PC-9 (cell line): ENCODE data around the gene TCEANC2. TPM values are rescaled to one million over a fixed set of nuclear protein-coding genes. Genes with fewer than 3 reads are reported as not detected.
"Not testable (repeated sequence)": the region's sequence is repeated elsewhere in the genome, so short reads cannot be mapped to it uniquely, and the experiment has no call there.

ENCODE experiments used
- BruUV-seq: library from RNA; stranded (reverse); fragments of 400-500 nt; replicated peaks from 2 replicates; lab custom pipeline; 2021; lab: Mats Ljungman, UMichigan
- CTCF ChIA-PET: fragments of 300-600 bp; sonication (Branson Sonifier 250); formaldehyde crosslinking; loops from one replicate; lab custom pipeline; 2022; ENCODE audit warnings: antibody characterized with exemption; lab: Charles Lee
- POLR2A ChIA-PET: fragments of 300-600 bp; sonication (Branson Sonifier 250); formaldehyde crosslinking; loops from one replicate; lab custom pipeline; 2022; ENCODE audit warnings: antibody characterized with exemption; ENCODE audit not compliant: unreplicated experiment; lab: Charles Lee
- DNase-seq, 2 experiments: peaks; one replicate each; pipeline versions ENCODE4 v3.0.0 to v3.0.0-alpha.2; 2015 to 2022; ENCODE audit warnings: mixed read lengths in 1 of 2
- H2AFZ ChIP-seq: fragments of 200-600 bp; sonication (generic); 2 replicates; pipeline ENCODE4 v1.8.1; 2017; ENCODE audit warnings: antibody characterized with exemption
- H3F3A ChIP-seq: fragments of 200-600 bp; sonication (generic); 2 replicates; pipeline ENCODE4 v1.8.1; 2017; ENCODE audit warnings: antibody characterized with exemption, mild to moderate bottlenecking, low read depth; ENCODE audit not compliant: insufficient read depth
- H3K27ac ChIP-seq: fragments of 200-600 bp; sonication (generic); 2 replicates; pipeline ENCODE4 v1.6.1; 2016; ENCODE audit warnings: mixed run types
- H3K27me3 ChIP-seq: fragments of 200-600 bp; sonication (generic); 2 replicates; pipeline ENCODE4 v1.6.1; 2016; ENCODE audit warnings: low read depth, mixed run types; ENCODE audit not compliant: insufficient read depth
- H3K36me3 ChIP-seq: fragments of 200-600 bp; sonication (generic); 2 replicates; pipeline ENCODE4 v1.6.1; 2016; ENCODE audit warnings: low read depth, mixed run types
- H3K4me1 ChIP-seq: fragments of 200-600 bp; sonication (generic); replicated peaks from 2 replicates; pipeline ENCODE4 v1.6.1; 2016; ENCODE audit warnings: mixed run types; ENCODE audit not compliant: insufficient read depth
- H3K4me2 ChIP-seq: fragments of 200-600 bp; sonication (generic); 2 replicates; pipeline ENCODE4 v1.6.1; 2017; ENCODE audit warnings: mixed run types
- H3K4me3 ChIP-seq: fragments of 200-600 bp; sonication (generic); 2 replicates; pipeline ENCODE4 v1.6.1; 2016; ENCODE audit warnings: mixed run types
- H3K79me2 ChIP-seq: fragments of 200-600 bp; sonication (generic); 2 replicates; pipeline ENCODE4 v1.6.1; 2017; ENCODE audit warnings: low read depth, mixed run types
- H3K9me2 ChIP-seq: fragments of 200-600 bp; sonication (generic); 2 replicates; pipeline ENCODE4 v1.8.1; 2017; ENCODE audit warnings: mild to moderate bottlenecking; ENCODE audit not compliant: insufficient read depth
- H3K9me3 ChIP-seq: fragments of 200-600 bp; sonication (generic); 2 replicates; pipeline ENCODE4 v1.8.1; 2016; ENCODE audit warnings: low read depth; ENCODE audit not compliant: insufficient read depth
- H4K20me1 ChIP-seq: fragments of 200-600 bp; sonication (generic); 2 replicates; pipeline ENCODE4 v1.8.1; 2017; ENCODE audit not compliant: insufficient read depth
- CTCF ChIP-seq: fragments of 200-600 bp; sonication (generic); conservative IDR thresholded peaks from 2 replicates; pipeline ENCODE4 v1.6.1; 2017; ENCODE audit warnings: mixed run types, antibody characterized with exemption, mild to moderate bottlenecking, moderate library complexity
- EZH2 ChIP-seq: fragments of 200-600 bp; sonication (generic); IDR thresholded peaks from 2 replicates; pipeline ENCODE4 v1.8.0; 2017; ENCODE audit warnings: antibody characterized with exemption, low read depth
- intact Hi-C: fragments of 100-400 bp; cut with micrococcal nuclease; formaldehyde crosslinking; loops from one replicate; pipeline ENCODE4 v1.10.0; 2022; ENCODE audit not compliant: unreplicated experiment
- total RNA-seq: library from RNA; stranded (reverse); gene quantifications from 2 replicates; pipeline ENCODE4 v1.2.3, GENCODE V29; 2021

The TCEANC2 gene
- total RNA-seq, 1 experiment from 2014 or later = 11.5 TPM

- CTCF ChIA-PET = no interaction called here
- H3K36me3 ChIP-seq = no peaks in the 10 kb centered on the region
- POLR2A ChIA-PET = no interaction called here
- no peak overlapping the region for H2AFZ ChIP-seq
- H3K4me1 ChIP-seq = no peaks in the 10 kb centered on the region
- no peaks in the 10 kb centered on the region for H3K27me3 ChIP-seq
- H3K4me3 ChIP-seq = no peak overlapping the region
- no peaks in the 10 kb centered on the region for H3K9me2 ChIP-seq
- H3K79me2 ChIP-seq = no peaks in the 10 kb centered on the region
- no peaks in the 10 kb centered on the region for H3F3A ChIP-seq
- intact Hi-C loops = no loop called here
- no peaks in the 10 kb centered on the region for H3K9me3 ChIP-seq
- no peak for TF ChIP-seq EZH2
- TF ChIP-seq CTCF = no peak
- no peak overlapping the region for H3K4me2 ChIP-seq
- TSS peak; percentile 12 for BruUV-seq
- H3K27ac ChIP-seq = no peak overlapping the region
- H4K20me1 ChIP-seq = no peaks in the 10 kb centered on the region
- DNase-seq = no peak
Measured at GRCh38 chr1:54099061-54099610, 45.7 kb downstream of the TCEANC2 start.

- H3K4me1 ChIP-seq = no peaks in the 10 kb centered on the region
- no TSS peak for BruUV-seq
- H4K20me1 ChIP-seq = no peaks in the 10 kb centered on the region
- no peak overlapping the region for H3K27ac ChIP-seq
- H3K9me3 ChIP-seq = no peaks in the 10 kb centered on the region
- no peak overlapping the region for H3K4me3 ChIP-seq
- ChIA-PET POLR2A (no interaction called here), CTCF (no interaction called here)
- no peaks in the 10 kb centered on the region for H3K36me3 ChIP-seq
- TF ChIP-seq CTCF (no peak), EZH2 (no peak)
- H3K4me2 ChIP-seq = no peak overlapping the region
- intact Hi-C loops = no loop called here
- H3K79me2 ChIP-seq = no peaks in the 10 kb centered on the region
- no peak for DNase-seq
- H3K9me2 ChIP-seq = no peaks in the 10 kb centered on the region
- H3F3A ChIP-seq = no peaks in the 10 kb centered on the region
- H3K27me3 ChIP-seq = no peaks in the 10 kb centered on the region
- no peak overlapping the region for H2AFZ ChIP-seq
Measured at GRCh38 chr1:54100500-54100899, 47.1 kb downstream of the TCEANC2 start.

DNA sequence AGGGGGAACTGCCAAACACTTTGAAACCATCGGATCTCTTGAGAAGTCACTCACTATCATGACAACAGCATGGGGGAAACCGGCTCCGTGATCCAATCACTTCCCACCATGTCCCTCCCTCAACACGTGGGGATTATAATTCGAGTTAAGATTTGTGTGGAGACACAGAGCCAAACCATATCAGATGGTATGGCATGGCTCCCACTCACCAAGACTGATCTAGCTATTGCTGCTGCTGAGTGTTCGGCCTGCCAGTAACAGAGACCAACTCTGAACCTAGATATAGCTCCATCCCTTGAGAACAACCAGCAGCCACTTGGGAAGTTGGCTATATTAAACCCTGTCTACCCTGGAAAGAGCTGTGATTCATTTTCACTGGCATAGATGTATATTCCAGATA is 50.0 kb downstream of the TCEANC2 start:
- no peak overlapping the region for H3K4me3 ChIP-seq
- no peak overlapping the region for H3K4me2 ChIP-seq
- no peaks in the 10 kb centered on the region for H4K20me1 ChIP-seq
- no peak for DNase-seq
- TF ChIP-seq EZH2 (no peak), CTCF (no peak)
- POLR2A ChIA-PET = interaction anchor here (0.6 to 0.7 kb wide), 3 partner anchors 87 to 241 kb away, joined by 4 to 5 read pairs (median 4); no protein-coding TSS in a partner anchor
- intact Hi-C loops = no loop called here
- no peaks in the 10 kb centered on the region for H3K9me2 ChIP-seq
- no peak overlapping the region for H3K27ac ChIP-seq
- H3K36me3 ChIP-seq = no peaks in the 10 kb centered on the region
- H3K79me2 ChIP-seq = no peaks in the 10 kb centered on the region
- H2AFZ ChIP-seq = no peak overlapping the region
- no TSS peak for BruUV-seq
- CTCF ChIA-PET = interaction anchor here (0.5 kb wide), 1 partner anchor 388 kb away, joined by 3 read pairs; no protein-coding TSS in a partner anchor
- H3K4me1 ChIP-seq = no peaks in the 10 kb centered on the region
- H3F3A ChIP-seq = no peaks in the 10 kb centered on the region
- H3K27me3 ChIP-seq = no peaks in the 10 kb centered on the region
- H3K9me3 ChIP-seq = no peaks in the 10 kb centered on the region

DNA sequence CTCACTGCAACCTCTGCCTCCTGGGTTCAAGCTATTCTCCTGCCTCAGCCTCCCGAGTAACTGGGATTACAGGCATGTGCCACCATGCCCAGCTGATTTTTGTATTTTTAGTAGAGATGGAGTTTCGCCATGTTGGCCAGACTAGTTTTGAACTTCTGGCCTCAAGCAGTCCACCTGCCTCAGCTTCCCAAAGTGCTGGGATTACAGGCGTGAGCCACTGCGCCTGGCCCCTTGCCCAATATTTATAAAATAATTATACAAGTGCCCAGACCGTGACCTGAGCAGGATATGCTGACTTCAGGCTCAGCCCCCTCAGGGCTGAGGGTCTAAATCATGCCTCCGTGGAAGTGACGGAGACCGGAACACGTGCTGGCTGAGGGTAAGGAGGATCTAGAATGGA is 51.2 kb downstream of the TCEANC2 start:
- H3K9me2 ChIP-seq, H3K27me3 ChIP-seq, BruUV-seq, H3K4me2 ChIP-seq, H3K9me3 ChIP-seq, H4K20me1 ChIP-seq, H2AFZ ChIP-seq, H3K4me3 ChIP-seq, H3F3A ChIP-seq, H3K27ac ChIP-seq, CTCF ChIA-PET, H3K4me1 ChIP-seq, H3K36me3 ChIP-seq, H3K79me2 ChIP-seq, intact Hi-C loops, DNase-seq: not testable (repeated sequence)
- POLR2A ChIA-PET = interaction anchor here (0.7 kb wide), 1 partner anchor 9 kb away, joined by 6 read pairs; no protein-coding TSS in a partner anchor
